T-cell (primary cell): ENCODE results near the gene F2RL1. TPM values are rescaled to one million over a fixed set of nuclear protein-coding genes. Genes with fewer than 3 reads are reported as not detected.

Experiments
- ATAC-seq, 4 experiments: fragments of 200-7000 bp in 3 of 4; fragments of 150-1000 bp in 1 of 4; cut with Tn5 transposase; replicated peaks in 1 of 4; 1 replicate in 3 of 4; 2 replicates in 1 of 4; pipeline ENCODE4 v1.10.0; 2021; ENCODE audit warnings: moderate library complexity in 3 of 4, mild to moderate bottlenecking in 2 of 4, moderate number of reproducible peaks in 1 of 4
- CTCF ChIA-PET, 2 donors: fragments of 300-600 bp; sonication (Branson Sonifier 250); formaldehyde crosslinking; loops; one replicate each; lab custom pipeline; 2022; ENCODE audit warnings: antibody characterized with exemption in 2 of 2; lab: Charles Lee
- POLR2A ChIA-PET, 2 donors: fragments of 300-600 bp; sonication (Branson Sonifier 250); formaldehyde crosslinking; loops; one replicate each; lab custom pipeline; 2022; ENCODE audit warnings: antibody characterized with exemption in 2 of 2; lab: Charles Lee
- DNase-seq, 35 experiments: peaks; one replicate each; pipeline versions ENCODE4 v3.0.0 to v3.0.0-alpha.2; 2013 to 2023
- H3K27ac ChIP-seq: one replicate; pipeline ENCODE4 v1.5.1; 2013; ENCODE audit warnings: low read length
- H3K27me3 ChIP-seq, 2 experiments: replicated peaks in 1 of 2; 1 replicate in 1 of 2; 2 replicates in 1 of 2; pipeline versions ENCODE4 v1.6.1 to v1.7.0; 2013; ENCODE audit warnings: low read length in 1 of 2, mixed read lengths in 1 of 2; ENCODE audit not compliant: control insufficient read depth in 2 of 2, insufficient read depth in 2 of 2; ENCODE audit errors: extremely low read depth in 1 of 2
- H3K36me3 ChIP-seq, 2 donors: 1 replicate in 1 of 2; 2 replicates in 1 of 2; pipeline versions ENCODE4 v1.6.1 to v1.7.0; 2013; ENCODE audit warnings: low read length in 1 of 2; ENCODE audit not compliant: control insufficient read depth in 2 of 2, insufficient read depth in 1 of 2; ENCODE audit errors: extremely low read depth in 1 of 2
- H3K4me1 ChIP-seq, 2 experiments: 1 replicate in 1 of 2; 2 replicates in 1 of 2; pipeline versions ENCODE4 v1.6.1 to v1.7.0; 2013; ENCODE audit warnings: low read length in 2 of 2, mixed read lengths in 1 of 2; ENCODE audit not compliant: insufficient read depth in 2 of 2, control insufficient read depth in 1 of 2; ENCODE audit errors: extremely low read depth in 1 of 2
- H3K4me3 ChIP-seq, 2 donors: 1 replicate in 1 of 2; 2 replicates in 1 of 2; pipeline versions ENCODE4 v1.5.1 to v1.7.0; 2013; ENCODE audit warnings: mild to moderate bottlenecking in 2 of 2, low read length in 1 of 2, moderate library complexity in 1 of 2; ENCODE audit not compliant: control insufficient read depth in 1 of 2; ENCODE audit errors: extremely low read depth in 1 of 2
- H3K9me3 ChIP-seq: 2 replicates; pipeline ENCODE4 v1.7.0; 2013
- H3K27ac Mint-ChIP-seq, 2 donors: one replicate each; pipeline ENCODE4 v1.8.0; 2020 to 2021; ENCODE audit warnings: mild to moderate bottlenecking in 2 of 2, mixed read lengths in 2 of 2
- H3K27me3 Mint-ChIP-seq, 2 donors: one replicate each; pipeline ENCODE4 v1.8.0; 2021 to 2022; ENCODE audit warnings: mixed read lengths in 2 of 2
- H3K36me3 Mint-ChIP-seq: one replicate; pipeline ENCODE4 v1.8.0; 2021; ENCODE audit warnings: mixed read lengths
- H3K4me1 Mint-ChIP-seq, 3 donors: one replicate each; pipeline ENCODE4 v1.8.0; 2020 to 2022; ENCODE audit warnings: mixed read lengths in 3 of 3, mild to moderate bottlenecking in 1 of 3
- H3K4me3 Mint-ChIP-seq, 3 donors: one replicate each; pipeline ENCODE4 v1.8.0; 2020 to 2022; ENCODE audit warnings: mild to moderate bottlenecking in 3 of 3, mixed read lengths in 3 of 3, moderate library complexity in 3 of 3
- H3K9me3 Mint-ChIP-seq, 3 donors: one replicate each; pipeline ENCODE4 v1.8.0; 2020 to 2022; ENCODE audit warnings: mixed read lengths in 3 of 3
- WGBS: methylation state at CpG from one replicate; pipeline ENCODE4 v1.1.5; 2013; ENCODE audit warnings: missing lambda C conversion rate; ENCODE audit not compliant: insufficient coverage; 5-methylcytosine and 5-hydroxymethylcytosine counted together
- total RNA-seq, 35 experiments: library from RNA in 6 of 35; stranded (reverse) in 6 of 35; fragments of 120-200 nt in 1 of 35; gene quantifications; one replicate each; pipeline versions ENCODE4 v1.2.1 to v1.2.4 and lab custom pipeline; 2013 to 2026

The F2RL1 gene
- total RNA-seq, 5 donors from 2014 or later (not counting 1 experiment from before 2014, with no cell fraction given), result 1.4 to 7.6 (median 5.5) TPM

DNA sequence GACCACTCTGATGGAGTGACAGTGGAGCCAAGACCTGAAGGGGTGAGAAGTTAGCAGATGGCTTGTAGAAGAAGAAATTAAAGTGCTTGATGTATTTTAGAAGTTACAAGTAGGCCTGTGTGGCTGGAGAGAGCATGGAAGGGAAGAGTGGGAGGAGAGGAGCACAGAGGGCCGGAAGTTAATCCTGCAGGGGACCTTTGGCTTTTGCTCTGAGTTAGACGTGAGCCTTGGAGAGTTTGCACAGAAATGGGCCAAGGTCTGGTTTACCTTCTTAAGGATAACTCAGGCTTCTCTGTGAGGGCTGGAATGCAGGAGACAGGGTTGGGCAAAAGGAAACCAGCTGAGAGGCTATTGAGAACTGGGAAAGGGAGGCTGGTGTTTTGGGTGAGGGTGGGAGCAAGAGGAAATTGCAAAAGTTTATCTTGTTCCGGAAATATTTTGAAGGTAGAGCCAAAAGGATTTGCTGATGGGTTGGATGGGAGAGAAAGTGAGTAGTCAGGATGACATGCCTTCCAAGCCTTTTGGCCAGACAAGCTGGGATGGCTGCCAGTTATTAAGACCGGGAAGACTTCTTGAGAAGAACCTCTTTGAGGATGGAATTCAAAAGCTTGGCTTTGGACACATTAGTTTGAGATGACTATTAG, 17.5 kb upstream of the F2RL1 start:
- Mint-ChIP-seq H3K4me3 (no peak overlapping the region), H3K27me3 (peaks cover 0 to 17% of the 10 kb centered on the region in 2 donors), H3K4me1 (no peaks in the 10 kb centered on the region), H3K9me3 (no peaks in the 10 kb centered on the region), H3K36me3 (no peaks in the 10 kb centered on the region), H3K27ac (no peak overlapping the region)
- Histone ChIP-seq H3K4me3 (no peak overlapping the region), H3K27me3 (peaks cover 0 to 5% of the 10 kb centered on the region in 2 experiments), H3K27ac (no peak overlapping the region), H3K4me1 (no peaks in the 10 kb centered on the region), H3K36me3 (no peaks in the 10 kb centered on the region), H3K9me3 (no peaks in the 10 kb centered on the region)
- ChIA-PET POLR2A (no interaction called here), CTCF (interaction anchor here in 1 of 2 donors (0.5 kb wide), 1 partner anchor 79 kb away, joined by 3 read pairs; no protein-coding TSS in a partner anchor)
- ATAC-seq (no peak), DNase-seq (no peak)
- 90% methylated on average over 3 of the region's 4 CpGs for WGBS

DNA sequence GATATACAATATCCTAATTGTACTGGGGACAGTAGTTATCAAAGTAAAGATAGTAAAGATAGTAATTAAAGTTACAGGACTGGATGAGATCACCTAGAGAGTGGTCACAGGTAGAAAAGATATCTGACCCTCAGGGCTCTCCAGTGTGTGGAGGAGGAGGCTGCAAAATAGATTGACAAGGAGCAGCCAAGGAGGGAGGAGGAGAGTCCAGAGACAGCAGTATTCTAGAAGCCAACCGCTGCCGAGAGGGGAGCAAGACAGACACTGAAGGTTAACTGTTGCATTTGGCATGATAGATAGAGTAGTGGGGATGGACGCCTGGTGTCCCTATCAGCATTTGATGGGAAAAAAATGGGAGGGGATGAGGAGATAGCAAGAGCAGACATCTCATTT, 17.0 kb upstream of the F2RL1 start:
- DNase-seq, result no peak
- H3K36me3 ChIP-seq, result no peaks in the 10 kb centered on the region
- H3K27ac ChIP-seq, result no peak overlapping the region
- H3K4me3 ChIP-seq, result no peak overlapping the region
- peaks cover 0 to 17% of the 10 kb centered on the region in 2 donors for H3K27me3 Mint-ChIP-seq
- H3K27me3 ChIP-seq, result peaks cover 0 to 5% of the 10 kb centered on the region in 2 experiments
- no peak for ATAC-seq
- no peaks in the 10 kb centered on the region for H3K4me1 ChIP-seq
- no peak overlapping the region for H3K27ac Mint-ChIP-seq
- no peaks in the 10 kb centered on the region for H3K9me3 Mint-ChIP-seq
- no peaks in the 10 kb centered on the region for H3K36me3 Mint-ChIP-seq
- H3K4me1 Mint-ChIP-seq, result no peaks in the 10 kb centered on the region
- no peak overlapping the region for H3K4me3 Mint-ChIP-seq
- CTCF ChIA-PET, result interaction anchor here in 1 of 2 donors (0.5 kb wide), 1 partner anchor 80 kb away, joined by 3 read pairs; no protein-coding TSS in a partner anchor
- POLR2A ChIA-PET, result no interaction called here
- no peaks in the 10 kb centered on the region for H3K9me3 ChIP-seq
- 98% methylated on average over 3 of the region's 3 CpGs for WGBS

DNA sequence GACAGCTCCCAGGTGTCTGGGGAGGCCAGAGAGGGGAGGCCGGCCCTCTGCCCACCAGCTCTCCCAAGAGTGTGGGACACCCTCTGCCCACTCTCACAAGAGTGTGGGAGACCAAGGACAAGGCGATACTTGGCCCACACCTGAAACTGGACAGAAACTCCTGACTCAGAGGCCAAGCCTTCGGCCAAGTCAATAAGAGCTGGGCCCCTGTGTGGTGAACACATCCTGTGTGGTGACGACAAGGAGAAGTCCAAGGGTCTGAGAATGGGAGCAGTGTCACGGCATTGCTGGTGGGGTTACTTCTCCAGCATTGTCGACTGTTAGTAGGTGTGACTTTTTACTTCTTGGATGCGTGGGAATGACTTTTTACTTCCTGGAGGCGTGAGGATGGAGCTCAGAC, 14.6 kb upstream of the F2RL1 start:
- 81% methylated on average over 5 of the region's 8 CpGs for WGBS
- Histone ChIP-seq H3K27me3 (peaks cover 0 to 5% of the 10 kb centered on the region in 2 experiments), H3K36me3 (no peaks in the 10 kb centered on the region), H3K9me3 (no peaks in the 10 kb centered on the region), H3K4me3 (no peak overlapping the region), H3K4me1 (no peaks in the 10 kb centered on the region), H3K27ac (no peak overlapping the region)
- Mint-ChIP-seq H3K4me1 (no peaks in the 10 kb centered on the region), H3K9me3 (no peaks in the 10 kb centered on the region), H3K4me3 (no peak overlapping the region), H3K27me3 (peaks cover 0 to 17% of the 10 kb centered on the region in 2 donors), H3K27ac (no peak overlapping the region), H3K36me3 (no peaks in the 10 kb centered on the region)
- POLR2A ChIA-PET, result interaction anchor here in 1 of 2 donors (0.6 kb wide), 1 partner anchor 94 kb away, joined by 3 read pairs; no protein-coding TSS in a partner anchor
- no peak for DNase-seq
- CTCF ChIA-PET, result no interaction called here
- no peak for ATAC-seq

DNA sequence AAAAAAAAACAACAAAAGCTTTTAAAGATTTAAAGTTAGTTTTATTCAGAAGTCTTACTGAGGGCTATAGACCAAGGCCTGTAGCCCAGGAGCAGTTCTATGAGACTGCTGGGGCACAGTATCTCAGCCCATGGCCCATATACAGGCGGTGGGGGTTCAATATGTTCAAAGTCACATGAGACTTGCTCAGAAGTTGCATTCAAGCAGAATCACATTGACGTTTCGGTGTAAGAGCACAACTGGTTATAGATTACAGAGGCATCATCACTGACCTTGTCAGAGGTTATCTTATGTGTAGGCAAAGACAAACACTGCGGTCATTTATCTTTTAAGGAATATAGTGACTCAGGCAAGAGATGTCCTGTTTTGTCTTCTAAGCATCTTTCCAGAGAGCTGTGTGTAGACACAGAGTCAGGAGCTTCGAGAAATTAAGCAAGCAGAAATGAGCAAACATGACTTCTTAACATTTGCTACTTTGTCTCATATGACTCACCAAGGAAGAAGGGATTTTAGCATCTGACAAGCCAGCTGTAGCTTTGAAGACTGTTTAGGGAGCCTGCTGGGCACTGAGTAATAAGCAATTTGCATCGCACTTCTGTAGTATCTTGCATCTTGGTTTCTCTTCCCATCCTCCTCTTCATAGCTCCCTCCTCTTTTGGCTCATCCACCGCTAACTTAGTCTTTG, 12.9 kb upstream of the F2RL1 start:
- no peak overlapping the region for H3K27ac ChIP-seq
- H3K4me3 Mint-ChIP-seq, result no peak overlapping the region
- H3K4me1 Mint-ChIP-seq, result no peaks in the 10 kb centered on the region
- no peak overlapping the region for H3K4me3 ChIP-seq
- peaks cover 0 to 13% of the 10 kb centered on the region in 2 donors for H3K27me3 Mint-ChIP-seq
- H3K4me1 ChIP-seq, result no peaks in the 10 kb centered on the region
- H3K36me3 ChIP-seq, result no peaks in the 10 kb centered on the region
- no peak overlapping the region for H3K27ac Mint-ChIP-seq
- POLR2A ChIA-PET, result no interaction called here
- H3K9me3 ChIP-seq, result no peaks in the 10 kb centered on the region
- WGBS, result 98% methylated on average over 4 of the region's 7 CpGs
- no peaks in the 10 kb centered on the region for H3K9me3 Mint-ChIP-seq
- CTCF ChIA-PET, result no interaction called here
- no peak for DNase-seq
- H3K36me3 Mint-ChIP-seq, result no peaks in the 10 kb centered on the region
- no peak for ATAC-seq
- peaks cover 0 to 5% of the 10 kb centered on the region in 2 experiments for H3K27me3 ChIP-seq

DNA sequence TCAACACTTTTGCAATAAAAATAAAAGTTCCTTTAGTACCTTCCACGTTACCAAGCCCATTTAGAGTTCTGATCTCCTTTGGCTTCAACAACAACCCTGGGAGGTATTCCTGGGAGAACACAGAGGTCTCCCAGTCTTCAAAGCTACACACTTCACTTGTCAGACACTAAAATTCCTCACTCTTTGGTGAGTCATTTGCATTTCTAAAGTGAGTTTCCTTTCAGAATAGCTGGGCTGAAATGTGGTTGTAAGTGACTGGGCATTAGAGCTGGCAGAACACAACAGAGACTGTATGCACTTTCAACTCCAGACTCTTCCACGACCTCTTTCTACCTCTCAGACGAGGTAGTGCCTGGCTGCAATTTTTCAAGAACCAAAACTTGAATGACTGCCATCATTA, 11.5 kb upstream of the F2RL1 start:
- H3K4me3 ChIP-seq, result no peak overlapping the region
- H3K36me3 ChIP-seq, result no peaks in the 10 kb centered on the region
- no peaks in the 10 kb centered on the region for H3K36me3 Mint-ChIP-seq
- no peak overlapping the region for H3K27ac ChIP-seq
- peaks cover 0 to 5% of the 10 kb centered on the region in 2 donors for H3K27me3 Mint-ChIP-seq
- no peak overlapping the region for H3K27ac Mint-ChIP-seq
- H3K4me1 Mint-ChIP-seq, result no peaks in the 10 kb centered on the region
- no peaks in the 10 kb centered on the region for H3K4me1 ChIP-seq
- POLR2A ChIA-PET, result no interaction called here
- CTCF ChIA-PET, result interaction anchor here in 1 of 2 donors (1.1 kb wide), 1 partner anchor 10 kb away, joined by 3 read pairs; no protein-coding TSS in a partner anchor
- WGBS, result 69% methylated on average over 3 of the region's 3 CpGs
- ATAC-seq, result no peak
- no peaks in the 10 kb centered on the region for H3K9me3 Mint-ChIP-seq
- H3K27me3 ChIP-seq, result peaks cover 0 to 2% of the 10 kb centered on the region in 2 experiments
- DNase-seq, result no peak
- no peaks in the 10 kb centered on the region for H3K9me3 ChIP-seq
- H3K4me3 Mint-ChIP-seq, result no peak overlapping the region

GRCh38 chr5:76808141-76808691, 10.6 kb upstream of the F2RL1 start:
- H3K27ac ChIP-seq, result no peak overlapping the region
- H3K27me3 ChIP-seq, result peaks cover 0 to 1% of the 10 kb centered on the region in 2 experiments
- WGBS, result 78% methylated on average over 5 of the region's 5 CpGs
- Mint-ChIP-seq H3K4me1 (no peaks in the 10 kb centered on the region), H3K36me3 (no peaks in the 10 kb centered on the region), H3K27ac (no peak overlapping the region), H3K9me3 (no peaks in the 10 kb centered on the region), H3K4me3 (no peak overlapping the region), H3K27me3 (peaks cover 0 to 3% of the 10 kb centered on the region in 2 donors)
- CTCF ChIA-PET, result interaction anchor here in 1 of 2 donors (1.1 kb wide), 1 partner anchor 9 kb away, joined by 3 read pairs; no protein-coding TSS in a partner anchor
- H3K36me3 ChIP-seq, result no peaks in the 10 kb centered on the region
- no peak overlapping the region for H3K4me3 ChIP-seq
- no peaks in the 10 kb centered on the region for H3K9me3 ChIP-seq
- POLR2A ChIA-PET, result no interaction called here
- no peak for ATAC-seq
- DNase-seq, result no peak
- H3K4me1 ChIP-seq, result no peaks in the 10 kb centered on the region
